GM10248 (cell line): ENCODE measurements around the gene JMJD1C.

Experiments
- CTCF ChIA-PET: fragments of 300-600 bp; sonication (Branson Sonifier 250); formaldehyde crosslinking; extraction: SDS; loops from one replicate; lab custom pipeline; 2021; ENCODE audit warnings: antibody characterized with exemption; lab: Yijun Ruan, JAX
- POLR2A ChIA-PET: fragments of 350-650 bp; sonication (Branson Sonifier 250); formaldehyde crosslinking; extraction: SDS; loops from one replicate; lab custom pipeline; 2020; ENCODE audit warnings: antibody characterized with exemption; lab: Yijun Ruan, JAX
- DNase-seq: peaks from one replicate; pipeline ENCODE4 v3.0.0; 2012; ENCODE audit errors: extremely low spot score
- TF ChIP-seq, protein P1 (sequence below): IDR thresholded peaks from 2 replicates; pipeline ENCODE4 v1.5.1; 2012; ENCODE audit warnings: mild to moderate bottlenecking, low read depth; ENCODE audit errors: extremely low read depth, missing control alignments, control extremely low read depth

JMJD1C gene

DNA sequence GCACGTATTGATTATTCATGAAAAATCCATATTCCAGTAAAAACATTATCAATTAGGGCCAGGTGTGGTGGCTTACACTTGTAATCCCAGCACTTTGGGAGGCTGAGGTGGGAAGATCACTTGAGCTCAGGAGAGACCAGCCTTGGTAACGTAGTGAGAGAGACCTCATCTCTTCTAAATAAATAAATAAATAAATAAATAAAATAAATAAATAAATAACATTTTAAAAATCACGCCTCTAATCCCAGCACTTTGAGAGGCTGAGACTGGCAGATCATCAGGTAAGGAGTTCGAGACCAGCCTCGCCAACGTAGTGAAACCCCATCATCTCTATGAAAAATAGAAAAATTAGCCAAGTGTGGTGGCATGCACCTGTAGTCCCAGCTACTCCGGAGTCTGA is 300.5 kb downstream of the JMJD1C start:
- POLR2A ChIA-PET = no interaction called here
- CTCF ChIA-PET = interaction anchor here (0.9 to 9.2 kb wide), 16 partner anchors 8 to 702 kb away, joined by 3 to 255 read pairs (median 17); no protein-coding TSS in a partner anchor
- TF ChIP-seq, protein P1, sequence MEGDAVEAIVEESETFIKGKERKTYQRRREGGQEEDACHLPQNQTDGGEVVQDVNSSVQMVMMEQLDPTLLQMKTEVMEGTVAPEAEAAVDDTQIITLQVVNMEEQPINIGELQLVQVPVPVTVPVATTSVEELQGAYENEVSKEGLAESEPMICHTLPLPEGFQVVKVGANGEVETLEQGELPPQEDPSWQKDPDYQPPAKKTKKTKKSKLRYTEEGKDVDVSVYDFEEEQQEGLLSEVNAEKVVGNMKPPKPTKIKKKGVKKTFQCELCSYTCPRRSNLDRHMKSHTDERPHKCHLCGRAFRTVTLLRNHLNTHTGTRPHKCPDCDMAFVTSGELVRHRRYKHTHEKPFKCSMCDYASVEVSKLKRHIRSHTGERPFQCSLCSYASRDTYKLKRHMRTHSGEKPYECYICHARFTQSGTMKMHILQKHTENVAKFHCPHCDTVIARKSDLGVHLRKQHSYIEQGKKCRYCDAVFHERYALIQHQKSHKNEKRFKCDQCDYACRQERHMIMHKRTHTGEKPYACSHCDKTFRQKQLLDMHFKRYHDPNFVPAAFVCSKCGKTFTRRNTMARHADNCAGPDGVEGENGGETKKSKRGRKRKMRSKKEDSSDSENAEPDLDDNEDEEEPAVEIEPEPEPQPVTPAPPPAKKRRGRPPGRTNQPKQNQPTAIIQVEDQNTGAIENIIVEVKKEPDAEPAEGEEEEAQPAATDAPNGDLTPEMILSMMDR = no peak

DNA sequence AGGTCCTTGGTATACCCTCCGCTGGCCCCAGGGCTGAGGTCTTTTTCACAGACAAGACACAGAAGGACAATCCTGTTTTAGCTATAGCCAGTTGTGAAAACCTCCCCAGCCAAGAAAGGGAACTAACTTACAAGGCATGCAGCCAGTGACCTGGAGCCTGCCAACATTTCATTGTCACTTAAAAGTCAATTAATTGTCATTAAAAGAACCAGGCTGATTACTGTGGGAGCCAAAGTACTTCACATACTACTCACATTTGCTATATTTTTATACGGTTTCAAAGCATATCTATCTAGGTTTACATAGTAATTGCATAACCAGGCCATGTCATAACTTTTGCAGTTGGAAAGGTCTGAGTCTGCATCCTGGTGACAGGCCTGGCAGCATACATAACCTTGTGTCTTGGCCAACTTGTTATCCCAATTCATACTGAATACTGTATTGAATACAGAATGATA is 301.6 kb downstream of the JMJD1C start:
- CTCF ChIA-PET = interaction anchor here (0.8 to 9.2 kb wide), 6 partner anchors 7 to 703 kb away, joined by 3 to 103 read pairs (median 6); no protein-coding TSS in a partner anchor
- POLR2A ChIA-PET = no interaction called here
- TF ChIP-seq, protein P1 = no peak
- DNase-seq = no peak

More for the DNA sequence above, 300.5 kb downstream of the JMJD1C start:
- DNase-seq = no peak

DNA sequence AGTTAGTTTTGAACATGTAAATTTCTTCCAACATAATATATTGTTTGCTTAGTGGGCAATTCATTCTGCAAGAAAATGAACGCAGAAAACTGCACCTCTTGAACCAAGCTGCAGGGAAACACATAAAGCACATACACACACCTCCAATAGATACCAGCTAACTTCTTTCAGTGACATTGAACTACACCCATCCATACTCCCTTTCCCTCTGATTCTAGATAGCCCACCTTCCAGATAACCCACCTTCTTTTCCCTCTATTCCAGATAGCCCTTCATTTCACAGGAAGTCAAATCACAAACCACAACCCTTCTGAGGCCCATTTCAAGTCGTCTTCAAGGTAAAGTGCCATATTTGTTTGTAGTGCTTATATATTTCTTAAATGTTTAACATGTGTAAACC is 304.2 kb downstream of the JMJD1C start:
- POLR2A ChIA-PET = no interaction called here
- DNase-seq = no peak
- CTCF ChIA-PET = interaction anchor here (0.8 to 3.8 kb wide), 8 partner anchors 12 to 724 kb away, joined by 3 to 22 read pairs (median 4); no protein-coding TSS in a partner anchor
- TF ChIP-seq, protein P1 = no peak

DNA sequence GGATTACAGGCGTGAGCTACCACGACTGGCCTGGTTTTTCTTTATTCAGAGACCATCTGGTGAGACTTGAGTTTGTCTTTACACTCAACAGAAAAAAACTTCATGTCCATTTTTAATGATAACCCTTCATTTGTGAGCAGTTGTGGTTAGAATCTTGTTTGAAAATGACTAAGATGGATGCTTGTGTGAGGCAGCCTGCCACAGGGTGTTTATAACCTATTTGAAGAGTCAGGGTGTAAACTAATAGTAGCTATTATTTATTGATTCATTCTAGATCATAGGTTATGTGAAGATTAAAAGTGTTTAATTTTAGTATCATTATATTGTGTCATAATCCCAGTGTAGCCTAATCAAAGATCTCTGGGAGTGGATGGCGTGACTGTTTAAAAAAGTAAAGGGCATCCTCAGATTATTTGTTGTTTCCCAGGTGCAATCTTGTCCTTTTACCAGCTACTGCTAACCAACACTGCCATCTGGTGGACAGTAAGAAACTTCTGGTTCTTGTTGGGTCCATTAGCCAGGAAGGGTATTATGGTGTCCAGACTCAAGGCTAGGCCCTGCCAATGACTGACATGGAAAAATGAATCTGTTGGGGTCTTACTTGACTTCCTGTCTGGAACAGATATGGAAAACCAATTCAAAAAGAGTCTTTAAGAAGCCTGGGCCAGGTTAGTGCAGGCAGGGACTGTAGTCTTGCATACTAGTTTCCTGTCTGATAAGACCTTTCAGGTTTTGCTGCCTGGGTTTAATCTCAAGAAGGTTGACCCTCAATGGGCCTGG is 307.7 kb downstream of the JMJD1C start:
- ChIA-PET POLR2A (no interaction called here), CTCF (interaction anchor here (0.7 to 7.8 kb wide), 63 partner anchors 10 to 893 kb away, joined by 3 to 92 read pairs (median 5); partner anchors contain the start of genes EGR2 and NRBF2)
- DNase-seq = peak; percentile 62
- TF ChIP-seq, protein P1 = peak; percentile 64

DNA sequence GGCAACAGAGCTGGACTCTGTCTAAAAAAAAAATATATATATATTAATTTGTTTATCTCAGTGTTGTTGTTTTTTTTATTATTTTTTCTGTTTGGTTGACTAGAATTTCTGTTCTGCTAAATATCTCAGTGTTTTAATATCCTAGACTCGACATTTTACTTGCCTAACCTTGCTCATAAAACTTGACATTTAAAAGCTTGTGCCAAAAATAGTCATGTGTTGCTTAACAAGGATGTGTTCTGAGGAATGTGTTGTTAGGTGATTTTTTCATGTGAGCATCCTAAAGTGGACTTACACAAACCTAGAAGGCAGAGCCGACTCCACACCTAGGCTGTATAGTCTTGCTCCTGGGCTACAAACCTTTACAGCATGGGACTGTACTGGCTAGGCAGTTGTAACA is 309.5 kb downstream of the JMJD1C start:
- TF ChIP-seq, protein P1 = no peak
- POLR2A ChIA-PET = interaction anchor here (1.0 kb wide), 1 partner anchor 23 kb away, joined by 3 read pairs; the partner anchor contains the start of gene NRBF2
- no peak for DNase-seq
- CTCF ChIA-PET = interaction anchor here (0.8 to 7.8 kb wide), 19 partner anchors 10 to 718 kb away, joined by 3 to 92 read pairs (median 19); partner anchors contain the start of gene NRBF2

DNA sequence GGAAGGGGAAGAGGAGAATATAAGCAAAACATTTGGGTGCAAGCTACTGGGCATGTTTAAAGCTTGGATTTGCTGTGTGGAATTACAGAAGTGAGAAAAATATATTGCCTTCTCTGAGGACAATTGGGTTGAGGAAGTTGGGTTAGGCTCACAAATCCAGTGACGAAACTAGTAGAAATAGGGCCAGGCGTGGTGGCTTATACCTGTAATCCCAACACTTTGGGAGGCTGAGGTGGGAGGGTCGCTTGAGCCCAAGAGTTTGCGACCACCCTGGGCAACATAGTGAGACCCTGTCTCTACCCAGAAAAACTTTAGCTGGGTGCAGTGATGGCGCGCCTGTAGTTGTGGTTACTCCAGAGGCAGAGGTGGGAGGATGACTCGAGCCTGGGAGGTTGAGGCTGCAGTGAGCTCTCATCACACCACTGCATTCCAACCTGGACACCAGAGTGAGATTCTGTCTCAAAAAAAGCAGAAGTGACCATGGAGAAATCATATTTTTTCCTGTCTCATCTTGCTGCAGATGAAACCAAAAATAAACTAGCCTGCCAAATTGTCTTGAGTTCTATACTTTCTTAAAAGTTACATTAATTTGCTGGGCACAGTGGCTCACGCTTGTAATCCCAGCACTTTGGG is 310.3 kb downstream of the JMJD1C start:
- ChIA-PET POLR2A (no interaction called here), CTCF (interaction anchor here (1.1 to 7.8 kb wide), 10 partner anchors 9 to 717 kb away, joined by 3 to 92 read pairs (median 38); no protein-coding TSS in a partner anchor)
- no peak for DNase-seq
- TF ChIP-seq, protein P1 = no peak
